Measurements from ENCODE around the gene TFCP2L1.
"Not testable (repeated sequence)": the region's sequence is repeated elsewhere in the genome, so short reads cannot be mapped to it uniquely, and the experiment has no call there.

Gene TFCP2L1

DNA sequence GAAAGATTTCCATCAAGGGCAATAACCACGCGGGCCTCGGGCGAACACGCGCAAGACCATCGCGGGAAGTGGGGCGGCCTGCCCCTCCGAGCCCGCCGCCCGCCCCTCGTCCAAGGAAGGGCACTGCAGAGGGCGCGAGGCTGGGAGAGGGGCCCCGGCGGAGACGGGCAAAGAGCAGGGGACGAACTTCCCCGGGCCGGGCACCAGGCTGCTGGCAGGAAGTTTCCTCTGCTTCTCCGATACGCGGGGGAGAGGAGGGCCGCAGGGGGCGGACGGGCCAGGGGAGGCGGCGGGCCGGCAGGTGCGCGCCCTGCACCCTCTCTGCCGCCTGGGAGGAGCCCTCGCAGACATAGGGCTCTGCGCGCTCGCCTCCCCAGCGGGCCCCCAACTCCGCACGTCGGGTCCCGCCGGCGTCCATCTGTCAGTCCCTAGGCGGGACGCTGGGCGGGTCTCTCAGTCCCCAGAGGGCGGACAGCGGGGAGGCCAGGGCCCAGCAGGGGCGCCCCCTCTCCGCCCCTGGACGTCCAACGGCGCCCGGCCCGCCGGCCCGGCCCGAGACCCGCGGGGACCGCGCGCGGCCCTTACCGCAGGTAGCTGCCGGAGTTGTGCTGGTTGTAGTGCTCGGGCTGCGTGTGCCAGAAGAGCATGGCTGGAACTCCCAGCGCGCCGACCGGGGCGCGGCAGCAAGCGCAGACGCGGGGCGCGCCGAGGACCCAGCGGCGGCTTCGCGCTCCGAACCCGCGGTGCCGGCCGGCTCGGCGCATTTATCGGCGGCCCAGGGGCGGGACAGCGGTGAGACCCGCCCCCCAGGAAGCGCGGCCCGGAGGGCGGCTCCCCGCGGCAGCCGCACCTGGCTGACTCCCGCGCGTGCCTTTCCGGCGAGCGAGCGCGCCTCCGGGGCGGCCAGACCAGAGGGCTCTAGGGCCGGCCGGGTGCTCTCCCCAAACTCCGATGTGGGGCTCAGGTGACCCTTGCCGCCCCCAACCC lies at the start of gene TFCP2L1:
Gene TFCP2L1 (minus strand): TSS at position 740 of the 987 bp plus-strand sequence. CDS start 93 bp downstream, at position 647.
- peak within 1 kb of the TSS; percentile 80 to 83 for H3K4me3 ChIP-seq (ENCODE audit: low read length in 2 of 2)
- peaks cover 5 to 7% of the 10 kb centered on the region in 2 donors for H3K36me3 ChIP-seq (ENCODE audit: control insufficient read depth in 2 of 2, insufficient read depth in 2 of 2, low read length in 2 of 2)
- H3K27me3 ChIP-seq (ENCODE audit: control insufficient read depth in 2 of 2, insufficient read depth in 2 of 2, low read length in 2 of 2): no peaks in the 10 kb centered on the region
- H3K9me3 ChIP-seq (ENCODE audit: control insufficient read depth in 2 of 2, low read length in 2 of 2): no peaks in the 10 kb centered on the region
- H3K4me1 ChIP-seq (ENCODE audit: control insufficient read depth in 2 of 2, insufficient read depth in 2 of 2, low read length in 2 of 2): peaks cover 0 to 6% of the 10 kb centered on the region in 2 donors
- H3K9ac ChIP-seq (ENCODE audit: low read depth in 1 of 2, low read length in 2 of 2): peak within 1 kb of the TSS; percentile 81 to 95
- H3K27ac ChIP-seq (ENCODE audit: low read depth in 2 of 2, low read length in 2 of 2): peak within 1 kb of the TSS; percentile 88 to 92

DNA sequence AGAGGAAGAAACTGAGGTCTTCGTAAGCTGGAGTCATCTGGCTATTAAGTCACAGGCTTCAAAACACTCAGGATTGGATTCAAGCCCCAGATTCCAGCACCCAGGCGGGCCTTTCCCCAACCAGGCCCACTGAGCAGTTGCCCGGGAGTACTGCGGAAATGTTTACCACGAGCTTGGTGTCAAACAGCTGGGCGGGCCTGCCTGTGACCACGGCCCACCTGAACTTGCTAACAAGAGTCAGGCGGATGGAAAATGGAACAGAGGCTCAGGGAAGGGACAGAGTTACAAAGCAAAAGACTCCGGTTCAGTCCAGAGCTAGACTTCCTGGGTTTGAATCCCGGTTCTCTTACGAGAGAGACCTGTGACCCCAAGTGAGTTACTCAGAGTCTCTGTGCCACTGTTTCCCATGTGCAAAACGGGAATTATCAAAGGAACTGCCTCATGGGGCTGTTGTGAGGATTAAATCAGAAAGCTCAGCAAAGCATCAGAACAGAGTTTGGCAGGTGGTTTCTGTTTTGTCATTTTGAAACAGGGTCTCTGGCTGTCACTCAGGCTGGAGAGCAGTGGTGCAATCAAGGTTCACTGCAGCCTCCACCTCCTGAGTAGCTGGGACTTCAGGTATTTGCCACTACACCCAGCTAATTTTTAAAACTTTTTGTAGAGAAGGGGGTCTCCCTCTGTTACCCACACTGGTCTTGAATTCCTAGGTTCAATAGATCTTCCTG lies 49.0 kb upstream of the TFCP2L1 start:
- Histone ChIP-seq H3K4me3 (ENCODE audit: low read length in 2 of 2) (no peak overlapping the region), H3K27me3 (ENCODE audit: control insufficient read depth in 2 of 2, insufficient read depth in 2 of 2, low read length in 2 of 2) (no peaks in the 10 kb centered on the region), H3K27ac (ENCODE audit: low read depth in 2 of 2, low read length in 2 of 2) (no peak overlapping the region), H3K4me1 (ENCODE audit: control insufficient read depth in 2 of 2, insufficient read depth in 2 of 2, low read length in 2 of 2) (peaks cover 2 to 8% of the 10 kb centered on the region in 2 donors), H3K36me3 (ENCODE audit: control insufficient read depth in 2 of 2, insufficient read depth in 2 of 2, low read length in 2 of 2) (peaks cover under 1 to 8% of the 10 kb centered on the region in 2 donors), H3K9ac (ENCODE audit: low read depth in 1 of 2, low read length in 2 of 2) (no peak overlapping the region), H3K9me3 (ENCODE audit: control insufficient read depth in 2 of 2, low read length in 2 of 2) (no peaks in the 10 kb centered on the region)

DNA sequence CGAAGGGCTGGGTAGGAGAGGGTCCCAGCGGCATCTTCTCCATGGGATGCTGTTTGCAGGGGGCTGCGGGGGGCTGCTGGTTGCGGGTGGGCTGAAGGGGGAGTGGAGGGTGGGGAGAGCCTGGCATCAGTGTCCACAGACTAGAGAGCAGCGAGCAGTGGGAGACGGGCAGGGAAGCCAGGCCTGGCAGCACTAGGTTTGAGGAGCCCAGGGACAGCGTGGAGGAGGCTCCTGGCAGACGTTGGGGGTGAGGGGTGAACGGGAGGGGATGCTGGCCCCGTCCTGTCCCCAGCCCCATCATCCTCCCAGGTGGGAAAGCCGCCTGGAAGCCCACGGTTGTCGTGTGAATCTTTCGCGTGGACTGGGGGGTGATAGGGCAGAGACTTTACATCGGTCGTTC lies 48.2 kb upstream of the TFCP2L1 start:
- H3K4me1 ChIP-seq (ENCODE audit: control insufficient read depth in 2 of 2, insufficient read depth in 2 of 2, low read length in 2 of 2): peaks cover 2 to 8% of the 10 kb centered on the region in 2 donors
- no peak overlapping the region for H3K4me3 ChIP-seq (ENCODE audit: low read length in 2 of 2)
- peaks cover 0 to 3% of the 10 kb centered on the region in 2 donors for H3K36me3 ChIP-seq (ENCODE audit: control insufficient read depth in 2 of 2, insufficient read depth in 2 of 2, low read length in 2 of 2)
- H3K9me3 ChIP-seq (ENCODE audit: control insufficient read depth in 2 of 2, low read length in 2 of 2): no peaks in the 10 kb centered on the region
- H3K27me3 ChIP-seq (ENCODE audit: control insufficient read depth in 2 of 2, insufficient read depth in 2 of 2, low read length in 2 of 2): no peaks in the 10 kb centered on the region
- no peak overlapping the region for H3K27ac ChIP-seq (ENCODE audit: low read depth in 2 of 2, low read length in 2 of 2)
- no peak overlapping the region for H3K9ac ChIP-seq (ENCODE audit: low read depth in 1 of 2, low read length in 2 of 2)

DNA sequence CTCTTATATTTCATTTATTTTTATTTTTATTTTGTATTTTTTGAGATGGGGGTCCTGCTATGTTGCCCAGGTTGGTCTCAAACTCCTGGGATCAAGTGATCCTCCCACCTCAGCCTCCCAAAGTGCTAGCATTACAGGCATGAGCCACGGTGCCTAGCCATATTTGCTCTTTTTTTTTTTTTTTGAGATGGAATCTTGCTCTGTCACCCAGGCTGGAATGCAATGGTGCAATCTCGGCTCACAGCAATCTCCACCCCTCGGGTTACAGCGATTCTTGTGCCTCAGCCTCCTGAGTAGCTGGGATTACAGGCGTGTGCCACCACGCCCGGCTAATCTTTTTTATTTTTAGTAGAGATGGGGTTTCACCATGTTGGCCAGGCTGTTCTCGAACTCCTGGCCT lies 46.3 kb upstream of the TFCP2L1 start:
- not testable (repeated sequence) for H3K4me3 ChIP-seq (ENCODE audit: low read length in 2 of 2); H3K27ac ChIP-seq (ENCODE audit: low read depth in 2 of 2, low read length in 2 of 2); H3K27me3 ChIP-seq (ENCODE audit: control insufficient read depth in 2 of 2, insufficient read depth in 2 of 2, low read length in 2 of 2); H3K9me3 ChIP-seq (ENCODE audit: control insufficient read depth in 2 of 2, low read length in 2 of 2); H3K36me3 ChIP-seq (ENCODE audit: control insufficient read depth in 2 of 2, insufficient read depth in 2 of 2, low read length in 2 of 2); H3K9ac ChIP-seq (ENCODE audit: low read depth in 1 of 2, low read length in 2 of 2); H3K4me1 ChIP-seq (ENCODE audit: control insufficient read depth in 2 of 2, insufficient read depth in 2 of 2, low read length in 2 of 2)

- peaks cover 0 to 8% of the 10 kb centered on the region in 2 donors for H3K4me1 ChIP-seq (ENCODE audit: control insufficient read depth in 2 of 2, insufficient read depth in 2 of 2, low read length in 2 of 2)
- no peaks in the 10 kb centered on the region for H3K36me3 ChIP-seq (ENCODE audit: control insufficient read depth in 2 of 2, insufficient read depth in 2 of 2, low read length in 2 of 2)
- H3K27me3 ChIP-seq (ENCODE audit: control insufficient read depth in 2 of 2, insufficient read depth in 2 of 2, low read length in 2 of 2): no peaks in the 10 kb centered on the region
- no peak overlapping the region for H3K27ac ChIP-seq (ENCODE audit: low read depth in 2 of 2, low read length in 2 of 2)
- H3K9me3 ChIP-seq (ENCODE audit: control insufficient read depth in 2 of 2, low read length in 2 of 2): no peaks in the 10 kb centered on the region
- H3K4me3 ChIP-seq (ENCODE audit: low read length in 2 of 2): no peak overlapping the region
- H3K9ac ChIP-seq (ENCODE audit: low read depth in 1 of 2, low read length in 2 of 2): no peak overlapping the region
Measured at GRCh38 chr2:121330921-121331320, 45.9 kb upstream of the TFCP2L1 start.

GRCh38 chr2:121329786-121330185 lies 44.8 kb upstream of the TFCP2L1 start:
- no peak overlapping the region for H3K4me3 ChIP-seq (ENCODE audit: low read length in 2 of 2)
- no peaks in the 10 kb centered on the region for H3K9me3 ChIP-seq (ENCODE audit: control insufficient read depth in 2 of 2, low read length in 2 of 2)
- no peak overlapping the region for H3K27ac ChIP-seq (ENCODE audit: low read depth in 2 of 2, low read length in 2 of 2)
- no peaks in the 10 kb centered on the region for H3K4me1 ChIP-seq (ENCODE audit: control insufficient read depth in 2 of 2, insufficient read depth in 2 of 2, low read length in 2 of 2)
- no peak overlapping the region for H3K9ac ChIP-seq (ENCODE audit: low read depth in 1 of 2, low read length in 2 of 2)
- no peaks in the 10 kb centered on the region for H3K27me3 ChIP-seq (ENCODE audit: control insufficient read depth in 2 of 2, insufficient read depth in 2 of 2, low read length in 2 of 2)
- no peaks in the 10 kb centered on the region for H3K36me3 ChIP-seq (ENCODE audit: control insufficient read depth in 2 of 2, insufficient read depth in 2 of 2, low read length in 2 of 2)

DNA sequence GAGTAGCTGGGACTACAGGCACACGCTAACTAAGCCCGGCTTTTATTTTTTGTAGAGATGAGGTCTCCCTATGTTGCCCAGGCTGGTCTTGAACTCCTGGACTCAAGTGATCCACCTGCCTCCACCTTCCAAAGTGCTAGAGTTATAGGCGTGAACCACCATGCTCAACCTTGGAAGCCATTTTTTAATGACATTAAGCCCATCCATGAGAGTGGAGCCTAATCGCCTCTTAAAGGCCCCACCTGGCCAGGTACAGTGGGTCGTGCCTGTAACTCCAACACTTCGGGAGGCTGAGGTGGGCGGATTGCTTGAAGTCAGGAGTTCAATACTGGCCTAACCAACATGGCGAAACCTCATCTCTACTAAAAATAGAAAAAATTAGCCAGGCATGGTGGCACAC lies 41.6 kb upstream of the TFCP2L1 start:
- no peak overlapping the region for H3K9ac ChIP-seq (ENCODE audit: low read depth in 1 of 2, low read length in 2 of 2)
- no peaks in the 10 kb centered on the region for H3K4me1 ChIP-seq (ENCODE audit: control insufficient read depth in 2 of 2, insufficient read depth in 2 of 2, low read length in 2 of 2)
- H3K9me3 ChIP-seq (ENCODE audit: control insufficient read depth in 2 of 2, low read length in 2 of 2): no peaks in the 10 kb centered on the region
- H3K36me3 ChIP-seq (ENCODE audit: control insufficient read depth in 2 of 2, insufficient read depth in 2 of 2, low read length in 2 of 2): no peaks in the 10 kb centered on the region
- no peaks in the 10 kb centered on the region for H3K27me3 ChIP-seq (ENCODE audit: control insufficient read depth in 2 of 2, insufficient read depth in 2 of 2, low read length in 2 of 2)
- no peak overlapping the region for H3K4me3 ChIP-seq (ENCODE audit: low read length in 2 of 2)
- H3K27ac ChIP-seq (ENCODE audit: low read depth in 2 of 2, low read length in 2 of 2): no peak overlapping the region

- Histone ChIP-seq H3K9ac (ENCODE audit: low read depth in 1 of 2, low read length in 2 of 2) (no peak overlapping the region), H3K27ac (ENCODE audit: low read depth in 2 of 2, low read length in 2 of 2) (no peak overlapping the region), H3K9me3 (ENCODE audit: control insufficient read depth in 2 of 2, low read length in 2 of 2) (no peaks in the 10 kb centered on the region), H3K4me3 (ENCODE audit: low read length in 2 of 2) (no peak overlapping the region), H3K4me1 (ENCODE audit: control insufficient read depth in 2 of 2, insufficient read depth in 2 of 2, low read length in 2 of 2) (no peaks in the 10 kb centered on the region), H3K36me3 (ENCODE audit: control insufficient read depth in 2 of 2, insufficient read depth in 2 of 2, low read length in 2 of 2) (no peaks in the 10 kb centered on the region), H3K27me3 (ENCODE audit: control insufficient read depth in 2 of 2, insufficient read depth in 2 of 2, low read length in 2 of 2) (no peaks in the 10 kb centered on the region)
Measured at GRCh38 chr2:121324601-121325000, 39.6 kb upstream of the TFCP2L1 start.

DNA sequence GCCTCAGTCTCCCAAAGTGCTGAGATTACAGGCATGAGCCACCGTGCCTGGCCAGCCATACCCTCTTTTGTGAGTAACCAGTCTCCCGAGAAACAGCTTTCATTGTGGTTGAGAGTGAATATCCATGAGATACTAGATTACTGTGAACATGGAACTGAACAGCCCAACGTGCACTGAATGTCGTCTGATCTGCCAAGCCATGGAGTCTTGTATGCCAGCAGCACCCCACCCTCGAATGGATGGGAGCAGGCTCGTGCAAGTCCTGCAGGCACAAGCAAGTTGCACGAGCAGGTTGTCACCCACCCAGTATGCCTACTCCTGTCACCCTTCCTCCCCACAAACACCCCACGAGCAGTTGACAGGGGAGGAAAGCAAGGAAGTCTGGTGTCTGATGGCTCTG lies 36.5 kb upstream of the TFCP2L1 start:
- Histone ChIP-seq H3K9ac (ENCODE audit: low read depth in 1 of 2, low read length in 2 of 2) (no peak overlapping the region), H3K27ac (ENCODE audit: low read depth in 2 of 2, low read length in 2 of 2) (no peak overlapping the region), H3K36me3 (ENCODE audit: control insufficient read depth in 2 of 2, insufficient read depth in 2 of 2, low read length in 2 of 2) (no peaks in the 10 kb centered on the region), H3K27me3 (ENCODE audit: control insufficient read depth in 2 of 2, insufficient read depth in 2 of 2, low read length in 2 of 2) (no peaks in the 10 kb centered on the region), H3K4me3 (ENCODE audit: low read length in 2 of 2) (no peak overlapping the region), H3K4me1 (ENCODE audit: control insufficient read depth in 2 of 2, insufficient read depth in 2 of 2, low read length in 2 of 2) (no peaks in the 10 kb centered on the region), H3K9me3 (ENCODE audit: control insufficient read depth in 2 of 2, low read length in 2 of 2) (no peaks in the 10 kb centered on the region)

GRCh38 chr2:121319941-121320340 lies 34.9 kb upstream of the TFCP2L1 start:
- H3K27ac ChIP-seq (ENCODE audit: low read depth in 2 of 2, low read length in 2 of 2): no peak overlapping the region
- no peaks in the 10 kb centered on the region for H3K27me3 ChIP-seq (ENCODE audit: control insufficient read depth in 2 of 2, insufficient read depth in 2 of 2, low read length in 2 of 2)
- H3K9ac ChIP-seq (ENCODE audit: low read depth in 1 of 2, low read length in 2 of 2): no peak overlapping the region
- H3K9me3 ChIP-seq (ENCODE audit: control insufficient read depth in 2 of 2, low read length in 2 of 2): no peaks in the 10 kb centered on the region
- no peaks in the 10 kb centered on the region for H3K36me3 ChIP-seq (ENCODE audit: control insufficient read depth in 2 of 2, insufficient read depth in 2 of 2, low read length in 2 of 2)
- H3K4me1 ChIP-seq (ENCODE audit: control insufficient read depth in 2 of 2, insufficient read depth in 2 of 2, low read length in 2 of 2): no peaks in the 10 kb centered on the region
- H3K4me3 ChIP-seq (ENCODE audit: low read length in 2 of 2): no peak overlapping the region

Measured in mucosa of rectum (tissue), 2 donors.